Natural killer cell (primary cell): Measurements from ENCODE around the gene TBR1. TPM values are rescaled to one million over a fixed set of nuclear protein-coding genes. Genes with fewer than 3 reads are reported as not detected.

Source experiments
- ATAC-seq, 3 donors: fragments of 150-1000 bp in 2 of 3; fragments of 200-7000 bp in 1 of 3; cut with Tn5 transposase; 1 replicate in 1 of 3; 2 replicates in 2 of 3; pipeline ENCODE4 v1.10.0; 2021; ENCODE audit warnings: mild to moderate bottlenecking in 2 of 3, moderate library complexity in 2 of 3
- DNase-seq, 2 donors: peaks; one replicate each; pipeline versions ENCODE4 v3.0.0 to v3.0.0-alpha.2; 2013 to 2021; ENCODE audit warnings: mixed read lengths in 1 of 2
- H3K27ac ChIP-seq: one replicate; pipeline ENCODE4 v1.5.1; 2013; ENCODE audit warnings: mild to moderate bottlenecking, low read length
- H3K27me3 ChIP-seq: one replicate; pipeline ENCODE4 v1.6.1; 2013; ENCODE audit warnings: low read length; ENCODE audit not compliant: control insufficient read depth, insufficient read depth
- H3K36me3 ChIP-seq: one replicate; pipeline ENCODE4 v1.6.1; 2013; ENCODE audit warnings: low read length; ENCODE audit not compliant: control insufficient read depth, insufficient read depth
- H3K4me1 ChIP-seq: one replicate; pipeline ENCODE4 v1.6.1; 2013; ENCODE audit warnings: low read length; ENCODE audit not compliant: control insufficient read depth, insufficient read depth
- H3K4me3 ChIP-seq: one replicate; pipeline ENCODE4 v1.5.1; 2013; ENCODE audit warnings: low read length
- H3K9me3 ChIP-seq: one replicate; pipeline ENCODE4 v1.6.1; 2013; ENCODE audit warnings: low read length; ENCODE audit not compliant: control insufficient read depth, insufficient read depth
- H3K27ac Mint-ChIP-seq, 2 donors: one replicate each; pipeline ENCODE4 v1.8.0; 2022; ENCODE audit warnings: mild to moderate bottlenecking in 2 of 2, mixed read lengths in 2 of 2, moderate library complexity in 1 of 2
- H3K27me3 Mint-ChIP-seq, 2 donors: one replicate each; pipeline ENCODE4 v1.8.0; 2022; ENCODE audit warnings: low read depth in 2 of 2, mixed read lengths in 2 of 2
- H3K36me3 Mint-ChIP-seq: one replicate; pipeline ENCODE4 v1.8.0; 2022; ENCODE audit warnings: mixed read lengths
- H3K4me1 Mint-ChIP-seq, 2 donors: one replicate each; pipeline ENCODE4 v1.8.0; 2022; ENCODE audit warnings: mixed read lengths in 2 of 2
- H3K4me3 Mint-ChIP-seq: one replicate; pipeline ENCODE4 v1.8.0; 2022; ENCODE audit warnings: mild to moderate bottlenecking, moderate library complexity, mixed read lengths
- H3K9me3 Mint-ChIP-seq, 2 donors: one replicate each; pipeline ENCODE4 v1.8.0; 2022; ENCODE audit warnings: mixed read lengths in 2 of 2
- WGBS: methylation state at CpG from one replicate; pipeline ENCODE4 v1.1.7; 2013; ENCODE audit warnings: missing lambda C conversion rate; ENCODE audit not compliant: insufficient coverage; 5-methylcytosine and 5-hydroxymethylcytosine counted together
- intact Hi-C: fragments of 100-400 bp; cut with micrococcal nuclease; formaldehyde crosslinking; loops from one replicate; pipeline ENCODE4 v1.14.2; 2022
- total RNA-seq, 4 donors: library from RNA; stranded (reverse); fragments of 120-200 nt in 1 of 4; gene quantifications; one replicate each; pipeline versions ENCODE4 v1.2.3 to v1.2.4, GENCODE V29; 2013 to 2022
- TF ChIP-seq, protein P1 (sequence below): fragments of 200-600 bp; IDR thresholded peaks from one replicate; pipeline ENCODE4 v1.8.0; 2022; ENCODE audit warnings: antibody characterized with exemption

Gene TBR1
- total RNA-seq, 3 donors from 2014 or later (not counting 1 experiment from before 2014, with no cell fraction given), result not detected

DNA sequence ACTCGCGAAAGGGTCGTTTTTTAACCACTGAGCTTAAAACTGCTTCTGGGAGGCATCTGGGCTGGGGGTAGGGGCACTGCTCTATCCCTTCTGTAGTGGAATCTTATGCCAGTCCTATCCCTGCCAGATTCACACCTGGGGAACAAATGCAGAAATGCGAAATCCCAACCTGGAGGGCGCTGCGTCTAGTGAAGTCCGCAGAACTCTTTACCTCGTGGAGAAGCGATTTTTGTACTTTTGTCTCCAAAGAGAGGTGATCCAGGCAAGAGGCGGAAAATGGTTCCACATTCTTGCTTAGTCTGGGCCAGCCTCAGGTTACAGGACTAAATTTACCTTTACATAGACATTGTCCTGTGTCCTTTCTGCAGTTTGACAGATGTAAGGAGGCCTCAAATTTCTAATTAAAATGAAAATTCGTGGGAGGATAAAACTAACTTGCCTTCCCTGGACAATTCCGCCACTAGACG, 10.4 kb downstream of the TBR1 start:
- Mint-ChIP-seq H3K36me3 (peaks cover 15% of the 10 kb centered on the region), H3K9me3 (no peaks in the 10 kb centered on the region), H3K27ac (no peak overlapping the region), H3K4me3 (peak overlapping the region; percentile 63), H3K27me3 (peaks cover 54 to 84% of the 10 kb centered on the region in 2 donors), H3K4me1 (peaks cover 23 to 29% of the 10 kb centered on the region in 2 donors)
- H3K27ac ChIP-seq, result no peak overlapping the region
- peaks cover 75% of the 10 kb centered on the region for H3K27me3 ChIP-seq
- WGBS, result 20% methylated on average over 11 of the region's 13 CpGs
- ATAC-seq (no peak), DNase-seq (no peak)
- H3K4me3 ChIP-seq, result no peak overlapping the region
- TF ChIP-seq, protein P1, sequence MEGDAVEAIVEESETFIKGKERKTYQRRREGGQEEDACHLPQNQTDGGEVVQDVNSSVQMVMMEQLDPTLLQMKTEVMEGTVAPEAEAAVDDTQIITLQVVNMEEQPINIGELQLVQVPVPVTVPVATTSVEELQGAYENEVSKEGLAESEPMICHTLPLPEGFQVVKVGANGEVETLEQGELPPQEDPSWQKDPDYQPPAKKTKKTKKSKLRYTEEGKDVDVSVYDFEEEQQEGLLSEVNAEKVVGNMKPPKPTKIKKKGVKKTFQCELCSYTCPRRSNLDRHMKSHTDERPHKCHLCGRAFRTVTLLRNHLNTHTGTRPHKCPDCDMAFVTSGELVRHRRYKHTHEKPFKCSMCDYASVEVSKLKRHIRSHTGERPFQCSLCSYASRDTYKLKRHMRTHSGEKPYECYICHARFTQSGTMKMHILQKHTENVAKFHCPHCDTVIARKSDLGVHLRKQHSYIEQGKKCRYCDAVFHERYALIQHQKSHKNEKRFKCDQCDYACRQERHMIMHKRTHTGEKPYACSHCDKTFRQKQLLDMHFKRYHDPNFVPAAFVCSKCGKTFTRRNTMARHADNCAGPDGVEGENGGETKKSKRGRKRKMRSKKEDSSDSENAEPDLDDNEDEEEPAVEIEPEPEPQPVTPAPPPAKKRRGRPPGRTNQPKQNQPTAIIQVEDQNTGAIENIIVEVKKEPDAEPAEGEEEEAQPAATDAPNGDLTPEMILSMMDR, result no peak
- H3K9me3 ChIP-seq, result peaks cover 4% of the 10 kb centered on the region
- peaks cover 25% of the 10 kb centered on the region for H3K4me1 ChIP-seq
- no peaks in the 10 kb centered on the region for H3K36me3 ChIP-seq
- intact Hi-C loops, result no loop called here

DNA sequence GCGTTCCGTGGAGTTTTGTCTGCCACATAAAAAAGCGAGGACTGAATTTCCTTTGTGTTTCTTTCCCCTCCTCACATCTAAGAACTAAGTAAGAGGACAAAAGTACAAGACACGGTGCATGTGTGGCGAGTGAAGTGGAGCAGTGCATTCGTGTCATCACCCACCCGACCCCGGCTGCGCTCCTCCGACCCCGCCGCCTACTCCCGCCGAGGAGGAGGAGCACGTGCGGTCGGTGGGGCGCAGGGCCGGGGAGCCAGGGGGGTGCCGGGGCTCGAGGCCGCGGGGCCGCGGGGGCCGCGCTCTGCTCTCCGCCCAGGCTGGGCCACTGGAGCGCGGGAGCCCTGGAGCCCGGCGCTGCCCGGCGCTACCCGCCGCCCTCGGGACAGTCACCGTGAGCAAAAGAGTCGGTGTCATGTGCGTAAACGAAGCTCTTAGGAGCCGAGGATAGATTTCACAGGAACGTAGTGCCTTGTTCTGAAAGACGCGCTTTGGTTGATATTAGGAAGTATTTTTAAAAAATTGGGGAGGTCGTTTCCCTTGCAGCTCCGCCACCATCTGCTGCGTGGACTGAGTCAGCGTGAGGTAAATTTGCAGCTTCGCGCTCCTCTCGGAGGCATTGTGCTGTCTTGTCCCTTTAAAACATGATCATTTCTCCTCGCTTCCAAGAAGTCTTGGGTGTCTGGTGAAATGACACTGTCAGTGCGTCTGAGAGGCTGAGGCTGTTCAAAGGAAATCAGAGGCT, 11.0 kb downstream of the TBR1 start:
- peaks cover 4% of the 10 kb centered on the region for H3K9me3 ChIP-seq
- Mint-ChIP-seq H3K27me3 (peaks cover 54 to 84% of the 10 kb centered on the region in 2 donors), H3K4me3 (peak overlapping the region; percentile 71), H3K4me1 (peaks cover 23 to 29% of the 10 kb centered on the region in 2 donors), H3K9me3 (no peaks in the 10 kb centered on the region), H3K36me3 (peaks cover 15% of the 10 kb centered on the region), H3K27ac (no peak overlapping the region)
- 7% methylated on average over 51 of the region's 54 CpGs for WGBS
- H3K4me3 ChIP-seq, result no peak overlapping the region
- H3K36me3 ChIP-seq, result no peaks in the 10 kb centered on the region
- peaks cover 72% of the 10 kb centered on the region for H3K27me3 ChIP-seq
- no peak overlapping the region for H3K27ac ChIP-seq
- peaks cover 25% of the 10 kb centered on the region for H3K4me1 ChIP-seq
- DNase-seq (peak in 1 of 2 donors; percentile 36), ATAC-seq (peak in 1 of 3 donors; percentile 32)
- TF ChIP-seq, protein P1, result no peak
- intact Hi-C loops, result no loop called here

DNA sequence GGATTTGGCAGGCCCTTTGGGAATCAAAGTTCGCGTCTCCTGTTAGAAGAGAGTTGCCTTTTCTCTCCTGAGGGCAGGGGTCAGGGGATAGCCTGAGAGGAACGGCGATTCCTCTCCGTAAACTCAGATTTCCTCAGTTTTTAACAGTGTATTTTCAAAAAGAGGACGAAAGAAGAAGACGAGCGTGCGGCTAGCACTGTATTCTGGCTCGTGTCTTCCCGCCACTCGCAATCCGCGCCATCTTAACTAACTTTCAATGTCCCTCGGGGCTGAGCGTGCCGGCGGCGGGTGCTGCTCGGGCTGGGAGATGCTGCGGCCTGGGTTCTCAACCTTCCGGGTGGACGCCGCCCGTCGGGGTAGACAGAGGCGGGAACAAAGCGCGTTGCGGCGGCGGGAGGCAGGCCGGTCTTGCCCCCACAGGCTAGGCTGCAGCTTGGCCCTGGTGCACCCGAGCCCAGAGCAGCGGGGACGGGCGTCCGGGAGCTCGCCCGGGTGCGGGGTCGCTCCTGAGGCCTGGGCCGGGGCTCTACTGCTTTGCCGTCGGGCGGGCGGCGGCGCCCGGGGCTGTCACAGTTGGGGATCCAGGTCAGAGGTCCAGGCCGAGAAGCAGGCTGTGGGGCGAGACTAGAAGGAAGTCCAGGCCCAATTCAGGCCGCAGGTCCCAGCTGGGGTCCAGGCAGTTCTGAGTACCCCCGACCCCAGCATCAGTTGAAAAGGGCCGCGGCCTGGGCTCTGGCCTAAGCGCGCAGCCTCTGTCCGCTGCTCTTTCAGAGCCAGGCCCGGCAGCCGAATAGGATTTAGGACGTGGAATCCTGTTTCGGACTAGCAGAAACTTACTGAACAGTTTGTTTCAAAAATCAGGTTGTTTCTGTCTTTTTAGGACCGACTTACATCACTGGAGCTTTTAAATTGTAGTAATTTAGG, 11.8 kb downstream of the TBR1 start:
- ATAC-seq, result peak in 1 of 3 donors; percentile 15

More for the DNA sequence above, 11.8 kb downstream of the TBR1 start:
- Histone ChIP-seq H3K4me1 (peaks cover 25% of the 10 kb centered on the region), H3K27me3 (peaks cover 64% of the 10 kb centered on the region), H3K27ac (no peak overlapping the region), H3K4me3 (no peak overlapping the region), H3K36me3 (no peaks in the 10 kb centered on the region), H3K9me3 (peaks cover 4% of the 10 kb centered on the region)
- H3K4me3 Mint-ChIP-seq, result peak overlapping the region; percentile 71
- TF ChIP-seq, protein P1, result no peak
- H3K9me3 Mint-ChIP-seq, result no peaks in the 10 kb centered on the region
- H3K36me3 Mint-ChIP-seq, result peaks cover 8% of the 10 kb centered on the region
- 33% methylated on average over 63 of the region's 64 CpGs for WGBS
- H3K27ac Mint-ChIP-seq, result no peak overlapping the region
- peaks cover 49 to 84% of the 10 kb centered on the region in 2 donors for H3K27me3 Mint-ChIP-seq
- intact Hi-C loops, result no loop called here
- peaks cover 23 to 29% of the 10 kb centered on the region in 2 donors for H3K4me1 Mint-ChIP-seq
- DNase-seq, result peak in 1 of 2 donors; percentile 18
